SJSA1 (cell line): ENCODE results near the gene CERS1. TPM values are rescaled to one million over a fixed set of nuclear protein-coding genes. Genes with fewer than 3 reads are reported as not detected.

Experiments used
- DNase-seq, 2 experiments: peaks; one replicate each; pipeline ENCODE4 v3.0.0-alpha.2; 2015 to 2020; ENCODE audit warnings: low spot score in 2 of 2, low read depth in 1 of 2
- H3K27ac ChIP-seq: fragments of 250-450 bp; sonication (Bioruptor Pico); 2 replicates; pipeline ENCODE4 v1.5.1; 2020; ENCODE audit warnings: mild to moderate bottlenecking, moderate library complexity
- H3K27me3 ChIP-seq: fragments of 250-450 bp; sonication (Bioruptor Pico); replicated peaks from 2 replicates; pipeline ENCODE4 v1.5.1; 2020; ENCODE audit warnings: mild to moderate bottlenecking, moderate library complexity
- H3K36me3 ChIP-seq: fragments of 250-450 bp; sonication (Bioruptor Pico); 2 replicates; pipeline ENCODE4 v1.5.1; 2020; ENCODE audit warnings: mild to moderate bottlenecking
- H3K4me1 ChIP-seq: fragments of 250-450 bp; sonication (Bioruptor Pico); replicated peaks from 2 replicates; pipeline ENCODE4 v1.6.1; 2021; ENCODE audit warnings: mild to moderate bottlenecking
- H3K4me3 ChIP-seq: fragments of 250-450 bp; sonication (Bioruptor Pico); 2 replicates; pipeline ENCODE4 v1.5.1; 2020; ENCODE audit warnings: mild to moderate bottlenecking
- H3K9me3 ChIP-seq: fragments of 250-450 bp; sonication (Bioruptor Pico); replicated peaks from 2 replicates; pipeline ENCODE4 v1.5.1; 2020; ENCODE audit warnings: mild to moderate bottlenecking
- total RNA-seq: library from RNA; depleted of rRNA; stranded (reverse); fragments of >200 nt; shearing (Covaris generic); gene quantifications from 2 replicates; pipeline ENCODE4 v1.2.3, GENCODE V29; 2014

Gene CERS1
- total RNA-seq, 1 experiment from 2014 or later, result not detected

DNA sequence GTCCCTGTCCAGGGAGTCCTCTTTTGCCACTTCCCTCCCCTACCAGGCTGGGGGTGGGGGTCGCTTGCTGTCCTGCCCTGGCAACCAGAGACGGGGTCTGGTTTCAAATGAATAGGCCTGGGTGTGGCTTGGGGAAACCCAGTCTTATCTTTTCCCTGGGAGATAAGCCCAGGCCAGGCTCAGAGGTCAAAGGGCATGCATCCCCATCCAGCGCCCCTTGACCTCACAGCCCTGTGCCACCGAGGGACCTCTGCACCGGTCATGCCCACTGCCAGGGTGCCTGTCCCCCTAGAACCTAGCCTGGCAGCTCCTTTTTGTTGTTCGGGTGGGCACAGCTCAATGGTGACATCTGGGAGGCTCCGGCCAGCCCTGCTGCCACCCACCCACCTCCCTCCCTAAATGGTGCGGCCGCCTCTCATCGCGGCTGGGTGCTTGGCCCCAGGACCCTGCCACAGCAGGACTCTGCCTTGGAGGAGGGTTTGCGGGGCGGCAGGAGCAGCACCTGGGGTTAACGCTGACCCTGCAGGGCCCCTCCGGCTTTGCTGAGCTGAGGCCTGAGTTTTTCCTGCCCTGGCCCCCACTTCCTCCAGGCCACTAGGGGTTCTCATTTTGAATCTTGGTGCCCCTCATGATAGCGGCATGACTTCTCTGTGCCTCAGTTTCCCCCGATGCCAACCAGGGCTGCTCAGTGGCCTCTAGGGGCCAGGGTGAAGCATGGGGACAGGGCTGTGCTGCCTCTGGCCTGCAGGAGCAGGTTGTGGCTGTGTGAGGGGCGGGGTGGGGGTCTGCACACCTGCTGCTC is 2.9 kb upstream of the CERS1 start:
- Histone ChIP-seq H3K36me3 (peaks cover 27% of the 10 kb centered on the region), H3K27me3 (peaks cover 16% of the 10 kb centered on the region), H3K4me1 (peaks cover 9% of the 10 kb centered on the region), H3K27ac (no peak overlapping the region), H3K4me3 (no peak overlapping the region), H3K9me3 (no peaks in the 10 kb centered on the region)
- DNase-seq, result peak in 1 of 2 experiments; percentile 36

DNA sequence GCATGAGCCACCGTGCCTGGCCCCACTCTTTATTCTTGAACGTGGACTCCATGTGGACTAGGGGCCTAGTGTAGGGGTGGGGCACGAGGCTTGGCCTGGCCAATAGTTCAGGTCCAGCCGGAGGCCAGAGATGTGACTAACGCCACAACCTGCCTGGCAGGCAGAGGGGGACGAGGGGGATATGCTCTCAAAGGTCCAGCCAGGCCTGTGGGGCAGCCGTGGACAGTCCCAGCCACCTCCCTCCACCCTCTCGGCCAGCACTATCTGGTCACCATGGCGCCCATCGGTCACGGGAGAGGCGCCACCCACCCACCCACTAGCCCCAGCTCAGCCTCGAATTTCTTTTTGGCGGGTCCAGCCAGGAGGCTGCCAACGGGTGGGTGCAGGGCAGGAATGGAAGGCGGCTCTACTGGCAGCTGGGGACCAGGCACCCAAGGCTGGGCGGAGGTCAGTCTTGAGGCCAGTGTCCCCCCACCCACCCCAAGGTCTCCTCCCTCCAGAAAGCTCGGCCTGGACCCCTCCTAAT is 2.2 kb upstream of the CERS1 start:
- peaks cover 24% of the 10 kb centered on the region for H3K36me3 ChIP-seq
- H3K4me1 ChIP-seq, result peaks cover 9% of the 10 kb centered on the region
- H3K9me3 ChIP-seq, result no peaks in the 10 kb centered on the region
- peak in 1 of 2 experiments; percentile 46 for DNase-seq
- H3K27me3 ChIP-seq, result peaks cover 19% of the 10 kb centered on the region
- no peak overlapping the region for H3K27ac ChIP-seq
- no peak overlapping the region for H3K4me3 ChIP-seq

DNA sequence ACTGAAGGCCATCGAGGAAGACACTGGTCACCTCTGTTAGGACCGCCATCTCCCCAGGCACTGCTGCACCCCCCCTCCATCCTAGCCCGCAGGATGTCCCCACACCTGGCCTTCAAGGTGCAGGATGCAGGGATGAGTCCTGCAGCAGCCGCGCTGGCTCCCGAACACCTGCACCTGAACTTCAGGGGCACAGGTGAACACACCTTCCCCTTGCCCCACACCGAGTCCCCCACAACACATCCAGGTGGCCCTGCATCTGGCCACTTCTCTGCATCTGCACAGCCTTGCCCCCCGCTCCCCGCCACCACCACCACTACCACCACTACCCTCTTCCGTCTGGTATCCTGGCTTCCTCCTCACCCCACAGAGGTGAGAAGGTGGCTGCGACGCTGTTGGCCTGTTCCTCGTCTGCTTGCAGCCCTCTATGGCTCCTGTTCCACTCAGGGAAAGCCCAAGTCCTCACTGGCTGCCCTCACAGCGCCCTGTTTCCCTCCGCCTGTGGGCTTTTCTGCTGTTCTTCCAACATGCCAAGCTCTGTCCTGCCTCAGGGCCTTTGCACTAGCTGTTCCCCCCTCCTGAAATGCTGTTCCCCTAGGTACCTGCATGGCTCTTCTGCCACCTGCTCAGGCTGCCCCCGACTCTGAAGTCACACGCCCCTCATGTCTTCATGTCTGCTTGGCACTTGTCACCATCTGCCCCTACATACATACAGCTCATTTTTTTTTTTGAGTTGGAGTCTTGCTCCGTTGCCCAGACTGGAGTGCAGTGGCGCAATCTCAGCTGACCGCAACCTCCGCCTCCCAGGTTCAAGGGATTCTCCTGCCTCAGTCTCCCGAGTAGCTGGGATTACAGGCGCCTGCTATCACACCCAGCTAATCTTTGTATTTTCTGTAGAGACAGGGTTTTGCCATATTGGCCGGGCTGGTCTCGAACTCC is 1.4 kb upstream of the CERS1 start:
- H3K27me3 ChIP-seq, result peaks cover 19% of the 10 kb centered on the region
- peaks cover 9% of the 10 kb centered on the region for H3K4me1 ChIP-seq
- peaks cover 24% of the 10 kb centered on the region for H3K36me3 ChIP-seq
- no peak overlapping the region for H3K4me3 ChIP-seq
- no peak for DNase-seq
- H3K27ac ChIP-seq, result no peak overlapping the region
- no peaks in the 10 kb centered on the region for H3K9me3 ChIP-seq

GRCh38 chr19:18896421-18896841 is 473 bp upstream of the CERS1 start:
- Histone ChIP-seq H3K27me3 (peaks cover 20% of the 10 kb centered on the region), H3K27ac (no peak overlapping the region), H3K36me3 (peaks cover 20% of the 10 kb centered on the region), H3K4me3 (no peak overlapping the region), H3K9me3 (no peaks in the 10 kb centered on the region), H3K4me1 (peaks cover 9% of the 10 kb centered on the region)
- no peak for DNase-seq

DNA sequence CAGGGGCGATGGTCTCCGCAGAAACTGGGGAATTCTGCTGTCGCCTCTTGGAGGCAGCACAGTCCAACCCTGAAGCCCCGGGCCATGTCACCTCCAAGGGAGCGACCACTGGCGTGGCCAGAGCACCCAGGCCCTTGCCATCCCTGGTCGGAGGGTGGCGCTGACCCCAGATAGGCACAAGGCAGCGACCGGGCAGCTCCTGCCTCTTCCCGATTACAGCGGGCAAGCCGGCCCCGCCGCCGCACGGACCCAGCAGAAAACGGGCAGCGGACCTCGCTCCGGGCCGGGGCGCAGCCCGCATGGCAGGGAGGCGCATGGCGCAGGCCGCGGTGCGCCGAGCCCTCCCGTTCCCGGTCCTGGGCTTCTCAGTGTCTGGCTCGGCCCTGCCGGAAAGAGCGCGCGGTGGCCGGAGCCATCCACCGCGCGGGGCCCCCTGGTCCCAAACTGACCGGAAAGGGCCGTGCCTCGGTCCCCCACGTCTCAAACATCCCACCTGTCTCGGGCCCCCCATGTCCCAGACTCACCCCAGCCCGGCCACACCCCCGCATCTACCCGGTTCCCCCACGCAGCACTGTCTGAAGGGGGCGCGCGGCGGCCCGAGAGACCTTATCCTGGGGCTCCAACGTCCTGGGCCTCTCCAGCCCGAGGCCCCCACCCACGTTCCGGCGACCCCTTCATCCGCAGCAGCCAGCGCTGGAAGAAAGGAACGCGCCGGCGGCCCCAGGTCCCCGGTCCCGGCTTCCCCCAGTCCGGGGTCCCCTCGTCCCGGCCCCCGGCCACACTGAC is 727 bp downstream of the CERS1 start:
- no peaks in the 10 kb centered on the region for H3K9me3 ChIP-seq
- peak in 1 of 2 experiments; percentile 46 for DNase-seq
- H3K4me3 ChIP-seq, result peak overlapping the region; percentile 19
- no peak overlapping the region for H3K27ac ChIP-seq
- peaks cover 14% of the 10 kb centered on the region for H3K36me3 ChIP-seq
- peaks cover 22% of the 10 kb centered on the region for H3K27me3 ChIP-seq
- H3K4me1 ChIP-seq, result peaks cover 9% of the 10 kb centered on the region

DNA sequence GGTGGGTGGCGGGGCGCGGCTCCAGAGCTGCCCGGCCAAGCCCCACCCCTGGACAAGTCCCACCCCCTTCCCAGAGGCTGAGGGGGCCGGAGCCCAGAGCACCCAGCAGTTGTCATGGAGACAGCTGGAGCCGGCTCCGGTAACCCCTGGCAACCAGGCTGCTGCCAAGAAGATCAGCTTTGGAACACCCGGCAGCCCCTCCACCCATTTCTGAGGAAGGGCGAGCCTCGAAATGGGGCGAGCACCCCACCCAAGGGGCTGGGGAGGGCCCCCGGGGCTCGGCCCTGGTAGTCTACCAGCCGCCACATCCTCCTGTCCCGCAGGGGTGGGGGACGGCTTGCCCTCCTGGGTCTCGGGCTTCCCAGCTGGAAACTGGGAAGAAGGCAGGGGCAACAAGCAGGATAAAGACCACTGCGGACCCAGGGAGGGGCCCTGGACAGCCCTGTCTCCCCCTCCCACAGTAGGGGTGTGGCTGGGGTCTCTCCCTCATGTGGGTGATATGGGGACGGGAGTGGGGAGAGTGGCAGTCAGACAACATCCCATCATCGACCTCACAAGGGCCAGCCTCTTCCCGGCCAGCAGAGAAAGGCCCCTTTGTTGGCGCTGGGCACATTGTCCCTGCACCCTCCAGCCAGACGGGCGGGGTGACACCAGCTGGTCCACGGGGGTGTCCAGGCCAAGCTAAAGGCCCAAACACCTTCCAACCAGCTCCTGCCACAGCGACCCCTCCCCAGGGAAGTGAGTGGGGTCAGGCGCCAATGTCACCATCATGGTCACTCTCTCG is 1.5 kb downstream of the CERS1 start:
- no peaks in the 10 kb centered on the region for H3K9me3 ChIP-seq
- no peak for DNase-seq
- H3K36me3 ChIP-seq, result peaks cover 6% of the 10 kb centered on the region; the same call in 1 of the 2 replicates
- H3K4me3 ChIP-seq, result no peak overlapping the region
- H3K4me1 ChIP-seq, result peaks cover 9% of the 10 kb centered on the region
- no peak overlapping the region for H3K27ac ChIP-seq
- peaks cover 22% of the 10 kb centered on the region for H3K27me3 ChIP-seq

DNA sequence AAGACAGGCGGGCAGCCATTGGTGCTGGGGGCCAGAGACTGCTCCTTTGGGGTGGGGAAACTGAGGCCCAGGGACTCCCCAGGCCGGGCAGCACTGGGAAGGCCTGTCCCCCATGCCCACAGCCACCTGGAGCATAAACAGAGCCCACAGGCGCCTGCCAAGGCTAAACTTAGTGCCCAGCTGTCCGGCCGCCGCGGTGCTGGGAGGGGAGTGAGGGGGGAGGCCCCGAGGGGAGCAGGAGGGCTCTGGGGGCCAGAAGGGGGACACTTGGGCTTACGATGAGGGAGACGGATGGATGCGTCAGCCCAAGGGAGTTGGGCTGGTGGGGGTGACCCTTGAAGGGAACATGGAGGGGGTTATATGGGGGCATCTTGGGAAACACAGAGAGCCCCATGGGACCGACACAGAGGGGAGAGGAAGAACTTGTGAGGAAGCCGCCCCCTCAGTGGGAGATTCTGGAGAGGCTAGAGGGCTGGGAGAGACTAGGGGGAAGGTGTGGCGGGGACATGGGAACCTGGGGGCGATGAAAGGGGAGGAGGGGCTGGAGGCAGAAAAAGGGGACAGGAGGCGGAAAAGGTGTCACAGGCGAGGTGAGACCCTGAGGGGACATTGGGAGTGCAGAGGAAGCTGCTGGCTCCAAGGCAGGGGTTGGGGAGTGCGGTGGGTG is 2.2 kb downstream of the CERS1 start:
- peaks cover 9% of the 10 kb centered on the region for H3K4me1 ChIP-seq
- H3K36me3 ChIP-seq, result no peaks in the 10 kb centered on the region; the same call in 1 of the 2 replicates
- no peak overlapping the region for H3K27ac ChIP-seq
- no peak overlapping the region for H3K4me3 ChIP-seq
- peaks cover 22% of the 10 kb centered on the region for H3K27me3 ChIP-seq
- DNase-seq, result no peak
- H3K9me3 ChIP-seq, result no peaks in the 10 kb centered on the region

GRCh38 chr19:18889949-18890745 is 5.8 kb downstream of the CERS1 start:
- no peaks in the 10 kb centered on the region for H3K36me3 ChIP-seq
- peaks cover 3% of the 10 kb centered on the region for H3K4me1 ChIP-seq
- peaks cover 16% of the 10 kb centered on the region for H3K27me3 ChIP-seq
- H3K4me3 ChIP-seq, result no peak overlapping the region
- DNase-seq, result peak in 1 of 2 experiments; percentile 43
- no peak overlapping the region for H3K27ac ChIP-seq
- peaks cover 4% of the 10 kb centered on the region; the same call in 1 of the 2 replicates for H3K9me3 ChIP-seq

DNA sequence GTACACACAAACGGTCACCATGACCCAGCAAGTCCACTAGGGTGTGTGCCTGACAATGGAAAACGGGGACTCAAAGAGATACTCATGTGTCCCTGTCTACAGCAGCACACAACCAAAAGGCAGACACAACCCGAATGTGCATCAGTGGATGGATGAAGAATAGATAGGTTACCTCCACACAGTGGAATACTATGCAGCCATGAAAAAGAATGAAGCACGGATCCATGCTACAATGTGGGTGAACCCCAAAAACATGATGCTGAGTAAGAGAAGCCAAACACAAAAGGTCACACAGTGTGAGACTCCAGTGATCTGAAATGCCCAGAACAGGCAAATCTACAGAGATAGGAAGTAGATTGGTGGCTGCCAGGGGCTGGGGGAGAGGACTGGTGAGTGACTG is 9.0 kb downstream of the CERS1 start:
- no peaks in the 10 kb centered on the region for H3K4me1 ChIP-seq
- no peak for DNase-seq
- H3K27me3 ChIP-seq, result 0 out of 2 replicates have a peak, but pooled peaks cover 3% of the 10 kb centered on the region
- H3K27ac ChIP-seq, result no peak overlapping the region
- no peaks in the 10 kb centered on the region for H3K36me3 ChIP-seq
- H3K4me3 ChIP-seq, result no peak overlapping the region
- H3K9me3 ChIP-seq, result peaks cover 4% of the 10 kb centered on the region; the same call in 1 of the 2 replicates

- no peaks in the 10 kb centered on the region for H3K36me3 ChIP-seq
- peaks cover 4% of the 10 kb centered on the region; the same call in 1 of the 2 replicates for H3K9me3 ChIP-seq
- H3K4me3 ChIP-seq, result no peak overlapping the region
- no peak overlapping the region for H3K27ac ChIP-seq
- DNase-seq, result no peak
- no peaks in the 10 kb centered on the region for H3K27me3 ChIP-seq
- H3K4me1 ChIP-seq, result no peaks in the 10 kb centered on the region
These were observed 12.2 kb downstream of the CERS1 start for GRCh38 chr19:18883526-18884304.

- Histone ChIP-seq H3K36me3 (no peaks in the 10 kb centered on the region), H3K4me3 (no peak overlapping the region), H3K4me1 (no peaks in the 10 kb centered on the region), H3K27ac (no peak overlapping the region), H3K27me3 (no peaks in the 10 kb centered on the region), H3K9me3 (no peaks in the 10 kb centered on the region)
- DNase-seq, result no peak
These were observed 14.5 kb downstream of the CERS1 start for GRCh38 chr19:18881491-18881890.
